ENCODE data around the gene AIFM2.
"Not testable (repeated sequence)": the region's sequence is repeated elsewhere in the genome, so short reads cannot be mapped to it uniquely, and the experiment has no call there.

AIFM2 gene

GRCh38 chr10:70132098-70133029 lies at the start of gene AIFM2:
Gene AIFM2 (minus strand): TSS chr10:70132825. CDS start chr10:70124084, 8,741 bp downstream.
- peak; percentile 52 to 60 for DNase-seq

- DNase-seq: not testable (repeated sequence)
Measured at GRCh38 chr10:70179209-70179608, 46.6 kb upstream of the AIFM2 start.

GRCh38 chr10:70178139-70178725 lies 45.6 kb upstream of the AIFM2 start:
- DNase-seq: no peak

GRCh38 chr10:70176441-70176840 lies 43.8 kb upstream of the AIFM2 start:
- DNase-seq: no peak

GRCh38 chr10:70175516-70175915 lies 42.9 kb upstream of the AIFM2 start:
- DNase-seq: no peak

- DNase-seq: peak; percentile 18 to 19
Measured at GRCh38 chr10:70174058-70174741, 41.6 kb upstream of the AIFM2 start.

GRCh38 chr10:70169649-70170364 lies 37.2 kb upstream of the AIFM2 start:
- no peak for DNase-seq

GRCh38 chr10:70169011-70169410 lies 36.4 kb upstream of the AIFM2 start:
- no peak for DNase-seq

GRCh38 chr10:70167246-70167645 lies 34.6 kb upstream of the AIFM2 start:
- DNase-seq: peak in 1 of 2 experiments; percentile 27

- DNase-seq: no peak
Measured at GRCh38 chr10:70166394-70166793, 33.8 kb upstream of the AIFM2 start.

GRCh38 chr10:70164163-70164562 lies 31.5 kb upstream of the AIFM2 start:
- no peak for DNase-seq

GRCh38 chr10:70163448-70163847 lies 30.8 kb upstream of the AIFM2 start:
- DNase-seq: peak in 1 of 2 experiments; percentile 39

- peak; percentile 65 to 74 for DNase-seq
Measured at GRCh38 chr10:70162892-70163201, 30.2 kb upstream of the AIFM2 start.

GRCh38 chr10:70162151-70162891 lies 29.7 kb upstream of the AIFM2 start:
- DNase-seq: no peak

GRCh38 chr10:70160798-70161197 lies 28.2 kb upstream of the AIFM2 start:
- DNase-seq: no peak

- DNase-seq: not testable (repeated sequence)
Measured at GRCh38 chr10:70159366-70159765, 26.7 kb upstream of the AIFM2 start.

- no peak for DNase-seq
Measured at GRCh38 chr10:70158113-70158512, 25.5 kb upstream of the AIFM2 start.

- no peak for DNase-seq
Measured at GRCh38 chr10:70155255-70155838, 22.7 kb upstream of the AIFM2 start.

GRCh38 chr10:70148516-70148915 lies 15.9 kb upstream of the AIFM2 start:
- DNase-seq: no peak

GRCh38 chr10:70147259-70147625 lies 14.6 kb upstream of the AIFM2 start:
- DNase-seq: no peak

- peak; percentile 93 to 95 for DNase-seq
Measured at GRCh38 chr10:70146489-70147258, 14.0 kb upstream of the AIFM2 start, which contains the start of gene TYSND1. Gene TYSND1 (minus strand): TSS chr10:70146700. CDS start chr10:70146586, 114 bp downstream.

Measured in activated CD4-positive, alpha-beta T cell treated with anti-CD3 and anti-CD28 coated beads, Interleukin-2, amount 50 U/mL, for 48 hours (primary cell).